ENCODE results near the gene NCKAP5.

The NCKAP5 gene

DNA sequence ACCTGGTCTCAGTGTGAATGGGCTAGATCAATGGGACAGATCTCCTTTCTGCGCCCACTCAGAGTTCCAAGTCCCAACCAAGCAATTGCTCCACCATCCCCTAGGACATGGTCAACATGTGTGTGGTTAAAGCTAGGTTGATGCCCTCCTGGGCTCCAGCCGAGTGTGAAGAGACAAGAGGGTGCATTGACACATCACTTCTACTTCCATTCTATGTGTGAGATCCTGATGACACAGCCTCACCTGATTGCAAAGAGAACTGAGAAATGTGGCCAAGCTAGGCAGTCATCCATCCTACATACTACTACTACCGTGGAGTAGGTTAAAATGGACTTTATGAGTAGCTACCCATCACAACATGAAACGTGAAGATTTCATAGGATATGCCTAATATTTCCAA is 106.8 kb downstream of the NCKAP5 start:
- H3K4me3 ChIP-seq (ENCODE audit: control insufficient read depth in 1 of 7, extremely low read depth in 1 of 7, insufficient read depth in 4 of 7, low read depth in 2 of 7, low read length in 6 of 7): no peak overlapping the region
- ChIA-PET CTCF (no interaction called here), POLR2A (no interaction called here)
- H3K36me3 ChIP-seq (ENCODE audit: control insufficient read depth in 4 of 4, insufficient read depth in 4 of 4, low read length in 3 of 4): no peaks in the 10 kb centered on the region
- H3K27me3 ChIP-seq (replicated peaks in 2 of 5; ENCODE audit: control insufficient read depth in 4 of 5, insufficient read depth in 5 of 5, low read length in 4 of 5): no peaks in the 10 kb centered on the region
- H3K9me3 ChIP-seq (ENCODE audit: control extremely low read depth in 1 of 5, control insufficient read depth in 4 of 5, insufficient read depth in 2 of 5, low read depth in 1 of 5, low read length in 4 of 5): no peaks in the 10 kb centered on the region
- H3K4me1 ChIP-seq (ENCODE audit: control extremely low read depth in 1 of 4, control insufficient read depth in 4 of 4, insufficient read depth in 4 of 4, low read length in 3 of 4): no peaks in the 10 kb centered on the region
- no peak for DNase-seq
- no peak overlapping the region for H3K27ac ChIP-seq (ENCODE audit: insufficient read depth in 1 of 2, low read depth in 1 of 2, low read length in 2 of 2, poor library complexity in 1 of 2, severe bottlenecking in 2 of 2)
- 100% methylated on average over 1 of the region's 4 CpGs for WGBS (ENCODE audit: insufficient coverage)

DNA sequence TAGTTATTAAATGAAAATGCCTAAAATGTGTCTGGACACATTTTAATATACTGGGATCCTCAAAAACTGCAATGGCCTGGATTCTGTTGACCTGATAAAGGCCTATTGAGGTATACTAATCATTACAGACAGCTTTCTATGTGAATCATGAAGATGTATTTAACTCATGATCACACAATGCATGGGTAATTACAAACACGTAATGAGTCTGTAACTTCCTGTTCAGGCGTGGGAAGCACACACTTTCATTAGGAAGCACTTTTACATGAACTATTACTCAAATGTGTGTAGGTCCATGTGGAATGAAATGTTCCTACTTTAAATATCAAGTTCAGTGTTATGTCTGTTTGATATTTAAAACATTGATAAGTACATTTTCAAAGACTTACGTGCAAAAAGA is 108.7 kb downstream of the NCKAP5 start:
- no peak overlapping the region for H3K27ac ChIP-seq (ENCODE audit: insufficient read depth in 1 of 2, low read depth in 1 of 2, low read length in 2 of 2, poor library complexity in 1 of 2, severe bottlenecking in 2 of 2)
- no peaks in the 10 kb centered on the region for H3K4me1 ChIP-seq (ENCODE audit: control extremely low read depth in 1 of 4, control insufficient read depth in 4 of 4, insufficient read depth in 4 of 4, low read length in 3 of 4)
- H3K4me3 ChIP-seq (ENCODE audit: control insufficient read depth in 1 of 7, extremely low read depth in 1 of 7, insufficient read depth in 4 of 7, low read depth in 2 of 7, low read length in 6 of 7): no peak overlapping the region
- H3K27me3 ChIP-seq (replicated peaks in 2 of 5; ENCODE audit: control insufficient read depth in 4 of 5, insufficient read depth in 5 of 5, low read length in 4 of 5): no peaks in the 10 kb centered on the region
- ChIA-PET CTCF (no interaction called here), POLR2A (no interaction called here)
- no peak for DNase-seq
- H3K36me3 ChIP-seq (ENCODE audit: control insufficient read depth in 4 of 4, insufficient read depth in 4 of 4, low read length in 3 of 4): no peaks in the 10 kb centered on the region
- H3K9me3 ChIP-seq (ENCODE audit: control extremely low read depth in 1 of 5, control insufficient read depth in 4 of 5, insufficient read depth in 2 of 5, low read depth in 1 of 5, low read length in 4 of 5): no peaks in the 10 kb centered on the region
- WGBS (ENCODE audit: insufficient coverage): 100% methylated on average over 2 of the region's 3 CpGs

DNA sequence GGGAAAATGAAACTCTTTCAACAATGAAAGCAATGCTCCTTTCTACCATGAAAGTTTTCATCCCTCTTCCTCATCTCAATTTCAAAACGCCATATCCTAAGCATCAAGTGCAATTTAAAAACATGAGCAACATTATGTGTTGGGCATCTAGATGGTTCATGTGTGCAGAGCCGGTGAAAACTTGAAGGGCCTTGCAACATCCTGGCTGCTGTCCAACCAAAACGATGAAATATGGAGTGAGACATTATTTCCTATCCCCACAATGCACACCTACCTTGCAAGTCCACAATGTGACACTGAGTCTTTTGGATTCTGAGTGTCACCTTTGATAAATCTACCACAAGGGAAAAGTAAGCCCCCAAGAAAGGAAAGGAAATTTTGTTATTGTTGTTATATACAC is 110.0 kb downstream of the NCKAP5 start:
- H3K27ac ChIP-seq (ENCODE audit: insufficient read depth in 1 of 2, low read depth in 1 of 2, low read length in 2 of 2, poor library complexity in 1 of 2, severe bottlenecking in 2 of 2): no peak overlapping the region
- ChIA-PET CTCF (no interaction called here), POLR2A (no interaction called here)
- no peaks in the 10 kb centered on the region for H3K27me3 ChIP-seq (replicated peaks in 2 of 5; ENCODE audit: control insufficient read depth in 4 of 5, insufficient read depth in 5 of 5, low read length in 4 of 5)
- no CpG with 5 or more reads among the region's 3 CpGs for WGBS (ENCODE audit: insufficient coverage)
- H3K9me3 ChIP-seq (ENCODE audit: control extremely low read depth in 1 of 5, control insufficient read depth in 4 of 5, insufficient read depth in 2 of 5, low read depth in 1 of 5, low read length in 4 of 5): no peaks in the 10 kb centered on the region
- DNase-seq: no peak
- H3K4me3 ChIP-seq (ENCODE audit: control insufficient read depth in 1 of 7, extremely low read depth in 1 of 7, insufficient read depth in 4 of 7, low read depth in 2 of 7, low read length in 6 of 7): no peak overlapping the region
- no peaks in the 10 kb centered on the region for H3K4me1 ChIP-seq (ENCODE audit: control extremely low read depth in 1 of 4, control insufficient read depth in 4 of 4, insufficient read depth in 4 of 4, low read length in 3 of 4)
- H3K36me3 ChIP-seq (ENCODE audit: control insufficient read depth in 4 of 4, insufficient read depth in 4 of 4, low read length in 3 of 4): no peaks in the 10 kb centered on the region

DNA sequence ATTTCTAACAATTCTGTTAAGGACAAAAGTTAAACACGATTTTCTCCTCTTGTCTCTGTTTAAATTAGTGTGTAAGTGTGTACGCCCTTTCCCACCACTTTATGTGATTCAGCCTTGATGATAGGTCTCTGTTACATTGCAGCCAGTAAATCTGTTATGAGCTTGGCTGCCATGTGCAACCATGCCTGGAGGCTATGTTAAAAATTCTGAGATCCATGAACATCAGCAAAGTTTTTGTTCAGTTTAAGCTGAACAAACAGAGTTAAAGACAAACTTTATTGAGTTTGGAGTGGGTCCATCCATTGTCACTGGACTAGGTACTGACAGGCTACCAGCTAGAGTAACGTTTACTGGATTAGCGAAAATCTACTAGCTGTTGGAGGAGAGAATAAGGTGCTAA is 110.4 kb downstream of the NCKAP5 start:
- POLR2A ChIA-PET: no interaction called here
- 94% methylated on average over 3 of the region's 4 CpGs for WGBS (ENCODE audit: insufficient coverage)
- no peaks in the 10 kb centered on the region for H3K27me3 ChIP-seq (replicated peaks in 2 of 5; ENCODE audit: control insufficient read depth in 4 of 5, insufficient read depth in 5 of 5, low read length in 4 of 5)
- no peak for DNase-seq
- no peaks in the 10 kb centered on the region for H3K36me3 ChIP-seq (ENCODE audit: control insufficient read depth in 4 of 4, insufficient read depth in 4 of 4, low read length in 3 of 4)
- H3K27ac ChIP-seq (ENCODE audit: insufficient read depth in 1 of 2, low read depth in 1 of 2, low read length in 2 of 2, poor library complexity in 1 of 2, severe bottlenecking in 2 of 2): no peak overlapping the region
- H3K9me3 ChIP-seq (ENCODE audit: control extremely low read depth in 1 of 5, control insufficient read depth in 4 of 5, insufficient read depth in 2 of 5, low read depth in 1 of 5, low read length in 4 of 5): no peaks in the 10 kb centered on the region
- no peak overlapping the region for H3K4me3 ChIP-seq (ENCODE audit: control insufficient read depth in 1 of 7, extremely low read depth in 1 of 7, insufficient read depth in 4 of 7, low read depth in 2 of 7, low read length in 6 of 7)
- CTCF ChIA-PET: no interaction called here
- H3K4me1 ChIP-seq (ENCODE audit: control extremely low read depth in 1 of 4, control insufficient read depth in 4 of 4, insufficient read depth in 4 of 4, low read length in 3 of 4): no peaks in the 10 kb centered on the region

DNA sequence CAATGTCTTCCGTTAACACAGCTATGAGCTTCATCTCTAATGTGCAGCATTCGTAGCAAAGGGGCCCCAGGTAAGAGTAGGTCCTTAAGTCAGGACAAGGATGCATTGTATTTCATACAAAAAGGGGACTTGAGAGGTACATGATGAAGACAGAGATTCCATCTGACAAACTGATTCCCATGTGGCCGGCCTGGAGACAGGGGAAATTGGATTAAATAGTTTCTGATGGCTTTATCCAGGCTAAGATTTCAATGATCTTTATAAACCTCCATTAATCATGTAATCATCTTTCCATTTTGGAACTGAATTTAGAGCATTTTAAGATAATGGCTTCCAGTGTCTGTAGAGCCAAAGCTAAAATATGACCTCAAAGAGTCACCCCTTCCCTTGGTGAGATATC is 111.3 kb downstream of the NCKAP5 start:
- H3K4me1 ChIP-seq (ENCODE audit: control extremely low read depth in 1 of 4, control insufficient read depth in 4 of 4, insufficient read depth in 4 of 4, low read length in 3 of 4): no peaks in the 10 kb centered on the region
- ChIA-PET POLR2A (no interaction called here), CTCF (no interaction called here)
- H3K27me3 ChIP-seq (replicated peaks in 2 of 5; ENCODE audit: control insufficient read depth in 4 of 5, insufficient read depth in 5 of 5, low read length in 4 of 5): no peaks in the 10 kb centered on the region
- no peaks in the 10 kb centered on the region for H3K9me3 ChIP-seq (ENCODE audit: control extremely low read depth in 1 of 5, control insufficient read depth in 4 of 5, insufficient read depth in 2 of 5, low read depth in 1 of 5, low read length in 4 of 5)
- 94% methylated on average over 2 of the region's 3 CpGs for WGBS (ENCODE audit: insufficient coverage)
- no peak for DNase-seq
- H3K36me3 ChIP-seq (ENCODE audit: control insufficient read depth in 4 of 4, insufficient read depth in 4 of 4, low read length in 3 of 4): no peaks in the 10 kb centered on the region
- no peak overlapping the region for H3K27ac ChIP-seq (ENCODE audit: insufficient read depth in 1 of 2, low read depth in 1 of 2, low read length in 2 of 2, poor library complexity in 1 of 2, severe bottlenecking in 2 of 2)
- no peak overlapping the region for H3K4me3 ChIP-seq (ENCODE audit: control insufficient read depth in 1 of 7, extremely low read depth in 1 of 7, insufficient read depth in 4 of 7, low read depth in 2 of 7, low read length in 6 of 7)

DNA sequence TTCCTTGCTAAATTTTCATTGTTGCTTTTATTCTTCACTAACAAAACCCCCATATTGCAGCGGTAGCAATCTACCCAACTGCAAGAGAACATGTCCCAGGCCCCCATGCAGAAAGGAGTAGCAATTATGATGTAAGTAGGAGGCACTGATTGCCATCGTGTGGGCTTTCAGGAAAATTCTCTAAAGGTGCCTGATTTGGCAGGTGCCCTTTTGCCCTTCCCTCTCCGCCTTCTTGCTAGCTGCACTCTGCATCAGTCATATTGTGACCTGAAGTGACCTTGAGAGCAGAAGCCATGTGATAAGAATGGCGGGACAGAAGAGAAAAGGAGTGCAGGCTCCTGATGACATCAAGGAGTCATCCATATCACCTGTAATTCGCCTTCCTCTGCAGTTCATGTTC is 112.1 kb downstream of the NCKAP5 start:
- H3K4me1 ChIP-seq (ENCODE audit: control extremely low read depth in 1 of 4, control insufficient read depth in 4 of 4, insufficient read depth in 4 of 4, low read length in 3 of 4): no peaks in the 10 kb centered on the region
- ChIA-PET CTCF (no interaction called here), POLR2A (no interaction called here)
- no peak for DNase-seq
- H3K27me3 ChIP-seq (replicated peaks in 2 of 5; ENCODE audit: control insufficient read depth in 4 of 5, insufficient read depth in 5 of 5, low read length in 4 of 5): no peaks in the 10 kb centered on the region
- H3K27ac ChIP-seq (ENCODE audit: insufficient read depth in 1 of 2, low read depth in 1 of 2, low read length in 2 of 2, poor library complexity in 1 of 2, severe bottlenecking in 2 of 2): no peak overlapping the region
- no peaks in the 10 kb centered on the region for H3K36me3 ChIP-seq (ENCODE audit: control insufficient read depth in 4 of 4, insufficient read depth in 4 of 4, low read length in 3 of 4)
- H3K9me3 ChIP-seq (ENCODE audit: control extremely low read depth in 1 of 5, control insufficient read depth in 4 of 5, insufficient read depth in 2 of 5, low read depth in 1 of 5, low read length in 4 of 5): no peaks in the 10 kb centered on the region
- no peak overlapping the region for H3K4me3 ChIP-seq (ENCODE audit: control insufficient read depth in 1 of 7, extremely low read depth in 1 of 7, insufficient read depth in 4 of 7, low read depth in 2 of 7, low read length in 6 of 7)
- 60% methylated on average over 2 of the region's 5 CpGs for WGBS (ENCODE audit: insufficient coverage)

DNA sequence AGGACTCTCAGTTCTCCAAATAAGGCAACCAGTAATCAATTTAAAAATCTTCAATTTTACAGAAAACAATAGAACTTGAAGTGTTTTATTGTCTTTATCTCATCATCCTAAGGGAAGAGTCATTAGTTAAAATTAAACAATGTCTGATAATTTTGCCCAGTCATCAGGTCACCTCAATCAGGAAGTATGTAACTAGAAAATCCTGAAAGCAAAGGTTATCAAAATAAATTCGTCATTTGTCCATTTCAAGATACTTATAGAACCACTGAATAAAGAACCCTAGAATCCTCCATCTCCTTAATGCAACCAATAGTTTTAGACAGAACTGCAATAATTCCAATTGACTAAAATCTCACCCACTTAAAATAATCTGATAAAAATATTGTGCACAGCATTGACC is 115.2 kb downstream of the NCKAP5 start:
- CTCF ChIA-PET: no interaction called here
- 100% methylated on average over 1 of the region's 1 CpG for whole genome bisulfite sequencing (ENCODE audit: insufficient coverage)

DNA sequence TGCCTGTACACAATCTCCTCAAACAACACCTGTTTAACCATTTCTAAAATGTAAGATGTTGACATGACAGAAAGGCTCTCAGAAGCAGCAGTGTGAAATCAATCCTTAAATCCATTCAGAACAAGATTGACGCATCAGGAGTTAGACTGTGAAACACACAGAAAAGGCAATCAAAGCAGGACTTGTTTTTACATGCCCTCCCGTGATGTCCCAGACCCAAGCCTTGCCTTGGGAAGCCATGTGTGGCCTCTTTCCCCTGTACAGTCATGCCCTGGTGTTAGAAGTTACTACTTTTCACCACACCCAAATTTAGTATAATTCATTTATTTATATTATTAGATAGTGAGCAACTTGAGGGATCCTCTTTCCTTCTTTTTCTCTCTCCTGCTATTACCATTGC is 115.7 kb downstream of the NCKAP5 start:
- Histone ChIP-seq H3K9me3 (ENCODE audit: control extremely low read depth in 1 of 5, control insufficient read depth in 4 of 5, insufficient read depth in 2 of 5, low read depth in 1 of 5, low read length in 4 of 5) (no peaks in the 10 kb centered on the region), H3K27ac (ENCODE audit: insufficient read depth in 1 of 2, low read depth in 1 of 2, low read length in 2 of 2, poor library complexity in 1 of 2, severe bottlenecking in 2 of 2) (no peak overlapping the region), H3K27me3 (replicated peaks in 2 of 5; ENCODE audit: control insufficient read depth in 4 of 5, insufficient read depth in 5 of 5, low read length in 4 of 5) (no peaks in the 10 kb centered on the region), H3K4me1 (ENCODE audit: control extremely low read depth in 1 of 4, control insufficient read depth in 4 of 4, insufficient read depth in 4 of 4, low read length in 3 of 4) (no peaks in the 10 kb centered on the region), H3K4me3 (ENCODE audit: control insufficient read depth in 1 of 7, extremely low read depth in 1 of 7, insufficient read depth in 4 of 7, low read depth in 2 of 7, low read length in 6 of 7) (no peak overlapping the region), H3K36me3 (ENCODE audit: control insufficient read depth in 4 of 4, insufficient read depth in 4 of 4, low read length in 3 of 4) (no peaks in the 10 kb centered on the region)
- DNase-seq: no peak
- ChIA-PET POLR2A (no interaction called here), CTCF (no interaction called here)
- WGBS (ENCODE audit: insufficient coverage): 86% methylated on average over 1 of the region's 2 CpGs

More for the DNA sequence above, 115.2 kb downstream of the NCKAP5 start:
- H3K4me1 ChIP-seq (ENCODE audit: control extremely low read depth in 1 of 4, control insufficient read depth in 4 of 4, insufficient read depth in 4 of 4, low read length in 3 of 4): no peaks in the 10 kb centered on the region
- H3K27ac ChIP-seq (ENCODE audit: insufficient read depth in 1 of 2, low read depth in 1 of 2, low read length in 2 of 2, poor library complexity in 1 of 2, severe bottlenecking in 2 of 2): no peak overlapping the region
- POLR2A ChIA-PET: no interaction called here
- H3K36me3 ChIP-seq (ENCODE audit: control insufficient read depth in 4 of 4, insufficient read depth in 4 of 4, low read length in 3 of 4): no peaks in the 10 kb centered on the region
- no peaks in the 10 kb centered on the region for H3K27me3 ChIP-seq (replicated peaks in 2 of 5; ENCODE audit: control insufficient read depth in 4 of 5, insufficient read depth in 5 of 5, low read length in 4 of 5)
- no peak for DNase-seq
- no peak overlapping the region for H3K4me3 ChIP-seq (ENCODE audit: control insufficient read depth in 1 of 7, extremely low read depth in 1 of 7, insufficient read depth in 4 of 7, low read depth in 2 of 7, low read length in 6 of 7)
- H3K9me3 ChIP-seq (ENCODE audit: control extremely low read depth in 1 of 5, control insufficient read depth in 4 of 5, insufficient read depth in 2 of 5, low read depth in 1 of 5, low read length in 4 of 5): no peaks in the 10 kb centered on the region

All from common myeloid progenitor, CD34-positive (primary cell).